ENCODE results near the gene C17orf113.
A peak's percentile ranks its signal among the peaks of the same experiment; 100 is the strongest.
"Not testable (repeated sequence)": the region's sequence is repeated elsewhere in the genome, so short reads cannot be mapped to it uniquely, and the experiment has no call there.

Gene C17orf113

GRCh38 chr17:42034059-42034458 lies 16.3 kb downstream of the C17orf113 start:
- H3K27me3 ChIP-seq (ENCODE audit: control insufficient read depth, insufficient read depth, low read length) = no peaks in the 10 kb centered on the region
- no peaks in the 10 kb centered on the region for H3K36me3 ChIP-seq (ENCODE audit: control insufficient read depth, insufficient read depth, low read length)
- no peak overlapping the region for H3K9ac ChIP-seq (ENCODE audit: low read depth, low read length)
- H3K4me1 ChIP-seq (ENCODE audit: control insufficient read depth, insufficient read depth, low read length) = no peaks in the 10 kb centered on the region
- no peaks in the 10 kb centered on the region for H3K9me3 ChIP-seq (ENCODE audit: control insufficient read depth, insufficient read depth, low read length)
- no peak overlapping the region for H3K4me3 ChIP-seq (ENCODE audit: low read depth, low read length)

GRCh38 chr17:42031584-42031983 lies 18.8 kb downstream of the C17orf113 start:
- no peaks in the 10 kb centered on the region for H3K9me3 ChIP-seq (ENCODE audit: control insufficient read depth, insufficient read depth, low read length)
- H3K9ac ChIP-seq (ENCODE audit: low read depth, low read length) = no peak overlapping the region
- no peaks in the 10 kb centered on the region for H3K27me3 ChIP-seq (ENCODE audit: control insufficient read depth, insufficient read depth, low read length)
- no peak overlapping the region for H3K4me3 ChIP-seq (ENCODE audit: low read depth, low read length)
- H3K4me1 ChIP-seq (ENCODE audit: control insufficient read depth, insufficient read depth, low read length) = peaks cover 4% of the 10 kb centered on the region
- no peaks in the 10 kb centered on the region for H3K36me3 ChIP-seq (ENCODE audit: control insufficient read depth, insufficient read depth, low read length)

- peaks cover 9% of the 10 kb centered on the region for H3K36me3 ChIP-seq (ENCODE audit: control insufficient read depth, insufficient read depth, low read length)
Measured at GRCh38 chr17:42028791-42029127, 21.6 kb downstream of the C17orf113 start.

GRCh38 chr17:42027961-42028790 lies 22.2 kb downstream of the C17orf113 start:
- H3K9ac ChIP-seq (ENCODE audit: low read depth, low read length) = no peak overlapping the region

More at GRCh38 chr17:42028791-42029127, 21.6 kb downstream of the C17orf113 start:
- Histone ChIP-seq H3K4me3 (ENCODE audit: low read depth, low read length) (no peak overlapping the region), H3K27me3 (ENCODE audit: control insufficient read depth, insufficient read depth, low read length) (no peaks in the 10 kb centered on the region), H3K9ac (ENCODE audit: low read depth, low read length) (no peak overlapping the region), H3K9me3 (ENCODE audit: control insufficient read depth, insufficient read depth, low read length) (no peaks in the 10 kb centered on the region), H3K4me1 (ENCODE audit: control insufficient read depth, insufficient read depth, low read length) (peaks cover 7% of the 10 kb centered on the region)

GRCh38 chr17:42027590-42027889 lies 22.9 kb downstream of the C17orf113 start:
- Histone ChIP-seq H3K27me3 (ENCODE audit: control insufficient read depth, insufficient read depth, low read length) (no peaks in the 10 kb centered on the region), H3K4me3 (ENCODE audit: low read depth, low read length) (no peak overlapping the region), H3K4me1 (ENCODE audit: control insufficient read depth, insufficient read depth, low read length) (peaks cover 7% of the 10 kb centered on the region), H3K9ac (ENCODE audit: low read depth, low read length) (no peak overlapping the region), H3K36me3 (ENCODE audit: control insufficient read depth, insufficient read depth, low read length) (peaks cover 19% of the 10 kb centered on the region), H3K9me3 (ENCODE audit: control insufficient read depth, insufficient read depth, low read length) (no peaks in the 10 kb centered on the region)

More at GRCh38 chr17:42027961-42028790, 22.2 kb downstream of the C17orf113 start:
- peaks cover 7% of the 10 kb centered on the region for H3K4me1 ChIP-seq (ENCODE audit: control insufficient read depth, insufficient read depth, low read length)
- H3K9me3 ChIP-seq (ENCODE audit: control insufficient read depth, insufficient read depth, low read length) = no peaks in the 10 kb centered on the region
- no peak overlapping the region for H3K4me3 ChIP-seq (ENCODE audit: low read depth, low read length)
- no peaks in the 10 kb centered on the region for H3K27me3 ChIP-seq (ENCODE audit: control insufficient read depth, insufficient read depth, low read length)
- H3K36me3 ChIP-seq (ENCODE audit: control insufficient read depth, insufficient read depth, low read length) = peaks cover 15% of the 10 kb centered on the region

- Histone ChIP-seq H3K9ac (ENCODE audit: low read depth, low read length) (peak overlapping the region; percentile 60), H3K27me3 (ENCODE audit: control insufficient read depth, insufficient read depth, low read length) (no peaks in the 10 kb centered on the region), H3K36me3 (ENCODE audit: control insufficient read depth, insufficient read depth, low read length) (peaks cover 24% of the 10 kb centered on the region), H3K4me1 (ENCODE audit: control insufficient read depth, insufficient read depth, low read length) (peaks cover 7% of the 10 kb centered on the region), H3K4me3 (ENCODE audit: low read depth, low read length) (no peak overlapping the region), H3K9me3 (ENCODE audit: control insufficient read depth, insufficient read depth, low read length) (no peaks in the 10 kb centered on the region)
Measured at GRCh38 chr17:42026857-42027589, 23.4 kb downstream of the C17orf113 start.

GRCh38 chr17:42025936-42026335 lies 24.5 kb downstream of the C17orf113 start:
- Histone ChIP-seq H3K9ac (ENCODE audit: low read depth, low read length) (no peak overlapping the region), H3K27me3 (ENCODE audit: control insufficient read depth, insufficient read depth, low read length) (no peaks in the 10 kb centered on the region), H3K9me3 (ENCODE audit: control insufficient read depth, insufficient read depth, low read length) (no peaks in the 10 kb centered on the region), H3K36me3 (ENCODE audit: control insufficient read depth, insufficient read depth, low read length) (peaks cover 24% of the 10 kb centered on the region), H3K4me3 (ENCODE audit: low read depth, low read length) (no peak overlapping the region), H3K4me1 (ENCODE audit: control insufficient read depth, insufficient read depth, low read length) (peaks cover 7% of the 10 kb centered on the region)

- no peak overlapping the region for H3K4me3 ChIP-seq (ENCODE audit: low read depth, low read length)
- no peaks in the 10 kb centered on the region for H3K27me3 ChIP-seq (ENCODE audit: control insufficient read depth, insufficient read depth, low read length)
- peaks cover 7% of the 10 kb centered on the region for H3K4me1 ChIP-seq (ENCODE audit: control insufficient read depth, insufficient read depth, low read length)
- peaks cover 24% of the 10 kb centered on the region for H3K36me3 ChIP-seq (ENCODE audit: control insufficient read depth, insufficient read depth, low read length)
- H3K9me3 ChIP-seq (ENCODE audit: control insufficient read depth, insufficient read depth, low read length) = no peaks in the 10 kb centered on the region
- no peak overlapping the region for H3K9ac ChIP-seq (ENCODE audit: low read depth, low read length)
Measured at GRCh38 chr17:42025191-42025579, 25.2 kb downstream of the C17orf113 start.

GRCh38 chr17:42023524-42024349 lies 26.7 kb downstream of the C17orf113 start:
- Histone ChIP-seq H3K9me3 (ENCODE audit: control insufficient read depth, insufficient read depth, low read length) (no peaks in the 10 kb centered on the region), H3K36me3 (ENCODE audit: control insufficient read depth, insufficient read depth, low read length) (peaks cover 24% of the 10 kb centered on the region), H3K4me3 (ENCODE audit: low read depth, low read length) (no peak overlapping the region), H3K27me3 (ENCODE audit: control insufficient read depth, insufficient read depth, low read length) (no peaks in the 10 kb centered on the region), H3K9ac (ENCODE audit: low read depth, low read length) (no peak overlapping the region), H3K4me1 (ENCODE audit: control insufficient read depth, insufficient read depth, low read length) (peaks cover 7% of the 10 kb centered on the region)

GRCh38 chr17:42020845-42021244 lies 29.6 kb downstream of the C17orf113 start:
- H3K9me3 ChIP-seq (ENCODE audit: control insufficient read depth, insufficient read depth, low read length); H3K4me1 ChIP-seq (ENCODE audit: control insufficient read depth, insufficient read depth, low read length); H3K9ac ChIP-seq (ENCODE audit: low read depth, low read length); H3K27me3 ChIP-seq (ENCODE audit: control insufficient read depth, insufficient read depth, low read length): not testable (repeated sequence)
- Histone ChIP-seq H3K36me3 (ENCODE audit: control insufficient read depth, insufficient read depth, low read length) (peaks cover 24% of the 10 kb centered on the region), H3K4me3 (ENCODE audit: low read depth, low read length) (peak overlapping the region; percentile 90)

- peaks cover 22% of the 10 kb centered on the region for H3K36me3 ChIP-seq (ENCODE audit: control insufficient read depth, insufficient read depth, low read length)
- H3K9ac ChIP-seq (ENCODE audit: low read depth, low read length) = peak within 1 kb of the TSS; percentile 87
- H3K27me3 ChIP-seq (ENCODE audit: control insufficient read depth, insufficient read depth, low read length) = no peaks in the 10 kb centered on the region
- H3K4me3 ChIP-seq (ENCODE audit: low read depth, low read length) = peak within 1 kb of the TSS; percentile 90
- peaks cover 4% of the 10 kb centered on the region for H3K4me1 ChIP-seq (ENCODE audit: control insufficient read depth, insufficient read depth, low read length)
- H3K9me3 ChIP-seq (ENCODE audit: control insufficient read depth, insufficient read depth, low read length) = no peaks in the 10 kb centered on the region
Measured at GRCh38 chr17:42019509-42020404, 30.6 kb downstream of the C17orf113 start, which contains the start of gene NKIRAS2. NKIRAS2 (plus strand) TSS chr17:42020090; CDS start chr17:42021578, 1,488 bp downstream.

Measured in iPS-15b (cell line).